ENCODE results near the gene GNAI2.

The GNAI2 gene

DNA sequence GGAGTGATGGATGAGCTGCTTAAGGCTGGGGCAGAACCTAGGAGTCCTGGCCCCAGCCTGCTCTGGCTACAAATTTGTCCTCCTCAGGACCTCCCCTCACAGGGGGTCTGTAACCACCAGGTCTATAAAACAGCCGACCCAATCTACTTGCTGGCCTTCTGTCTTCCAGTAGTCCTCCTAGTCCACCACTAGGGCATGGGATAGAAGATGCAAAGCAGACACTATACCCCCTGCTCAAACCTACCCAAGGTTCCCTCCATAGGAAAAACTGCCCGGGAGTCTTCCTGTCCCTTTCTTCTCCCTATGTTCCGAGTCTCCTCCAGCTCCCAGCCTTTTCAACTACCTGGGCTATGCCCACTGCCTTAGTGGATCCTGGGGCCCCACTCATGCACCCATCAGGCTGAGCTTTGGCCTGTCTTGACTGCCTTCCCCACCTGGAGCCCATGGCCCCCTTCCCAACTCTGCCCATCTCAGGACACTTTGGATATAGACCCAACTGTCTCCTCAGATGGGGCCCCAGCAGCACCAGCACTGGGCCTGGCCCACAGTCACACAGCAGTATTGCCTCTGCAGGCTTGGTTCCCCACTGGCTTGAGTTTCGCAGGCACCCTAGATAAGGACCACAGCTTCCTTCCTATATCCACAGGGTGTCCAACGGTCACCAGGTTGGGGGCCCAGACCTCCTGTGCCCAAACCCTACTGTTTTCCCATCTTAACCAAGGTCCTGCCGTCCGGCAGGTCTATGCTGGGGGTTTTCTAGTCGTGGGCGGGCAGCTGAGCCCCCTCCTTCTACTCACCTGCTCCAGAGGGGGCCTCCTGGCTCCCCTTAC, 62.1 kb downstream of the GNAI2 start:
- no peak for DNase-seq (ENCODE audit: low read depth in 2 of 2)

DNA sequence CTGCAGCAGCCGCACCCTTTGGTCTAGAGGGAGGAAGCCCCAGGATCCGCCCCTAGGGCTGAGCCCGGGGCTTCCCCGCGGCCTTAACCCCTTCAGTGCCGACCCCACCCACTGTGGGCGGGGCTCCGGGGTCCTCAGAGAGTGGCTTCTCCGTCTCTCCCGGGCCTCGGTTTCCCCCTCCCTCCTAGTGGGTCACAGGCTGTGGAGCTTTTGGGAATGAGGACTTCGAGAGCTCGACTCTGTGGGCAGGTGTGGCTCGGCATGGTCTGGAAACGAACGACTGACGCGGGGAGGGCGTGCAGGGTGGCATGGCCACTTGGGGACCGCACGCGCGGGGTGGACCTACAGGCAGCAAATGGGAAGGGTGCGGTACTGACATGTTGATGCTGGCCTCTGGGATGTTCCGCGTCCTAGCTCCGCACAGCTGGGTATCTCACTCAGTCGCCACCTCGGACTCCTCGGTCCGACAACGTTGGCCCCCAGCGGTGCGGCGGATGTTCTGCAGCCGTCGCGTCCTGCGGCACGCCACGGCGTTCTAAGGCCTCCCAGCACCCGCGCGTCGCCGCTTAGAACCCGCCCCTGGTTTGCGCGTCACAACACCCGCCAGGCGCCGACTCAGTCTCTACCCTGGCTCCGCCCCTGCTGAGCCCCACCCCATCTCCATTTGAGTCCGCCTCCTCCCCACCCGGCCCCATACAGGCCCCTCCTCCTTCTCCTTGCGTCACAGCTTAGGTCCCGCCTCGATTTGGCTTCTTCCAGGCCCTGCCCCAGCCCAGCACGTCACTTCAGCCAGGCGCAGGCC, 63.0 kb downstream of the GNAI2 start, which contains the start of the genes HYAL3 and NAA80:
Gene HYAL3 (minus strand): TSS at position 570 of the 802 bp plus-strand sequence. CDS start 3,803 bp downstream, outside the sequence.
Gene NAA80 (minus strand): TSS at position 570 of the 802 bp plus-strand sequence. CDS start 1,942 bp downstream, outside the sequence.
- peak; percentile 98 to 99 for DNase-seq (ENCODE audit: low read depth in 2 of 2)

- no peak for DNase-seq (ENCODE audit: low read depth in 2 of 2)
Observed at GRCh38 chr3:50299638-50299928, 63.6 kb downstream of the GNAI2 start.

- DNase-seq (ENCODE audit: low read depth in 2 of 2), result no peak
Observed at GRCh38 chr3:50299929-50300680, 64.1 kb downstream of the GNAI2 start.

DNA sequence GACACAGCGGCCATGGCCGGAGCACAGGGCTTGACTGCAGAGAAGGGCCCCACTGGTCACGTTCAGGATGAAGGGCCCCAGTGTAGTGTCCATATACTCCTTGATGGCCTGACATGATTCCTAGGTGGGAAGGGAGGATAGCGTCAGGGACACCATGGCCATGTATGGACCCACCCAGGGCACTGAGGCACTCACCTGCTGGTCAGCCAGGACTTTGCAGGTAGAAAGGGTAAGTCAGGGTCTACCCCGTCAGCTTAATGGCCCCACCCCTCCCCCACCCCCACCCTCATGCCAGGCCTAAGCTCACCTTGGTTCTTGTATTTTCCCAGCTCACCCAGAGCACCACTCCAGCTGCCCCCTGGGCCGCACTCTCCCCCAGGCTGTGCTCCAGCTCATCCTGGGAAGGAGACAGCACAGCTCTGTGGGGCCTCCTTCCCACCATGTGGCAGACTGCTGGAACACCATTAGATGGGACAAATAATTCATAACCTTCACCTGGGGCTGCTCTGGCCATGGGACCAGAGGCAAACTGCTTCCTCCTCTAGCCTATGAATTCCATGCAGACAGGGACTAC, 64.8 kb downstream of the GNAI2 start:
- no peak for DNase-seq (ENCODE audit: low read depth in 2 of 2)

- DNase-seq (ENCODE audit: low read depth in 2 of 2), result no peak
Observed at GRCh38 chr3:50302095-50303012, 66.3 kb downstream of the GNAI2 start.

DNA sequence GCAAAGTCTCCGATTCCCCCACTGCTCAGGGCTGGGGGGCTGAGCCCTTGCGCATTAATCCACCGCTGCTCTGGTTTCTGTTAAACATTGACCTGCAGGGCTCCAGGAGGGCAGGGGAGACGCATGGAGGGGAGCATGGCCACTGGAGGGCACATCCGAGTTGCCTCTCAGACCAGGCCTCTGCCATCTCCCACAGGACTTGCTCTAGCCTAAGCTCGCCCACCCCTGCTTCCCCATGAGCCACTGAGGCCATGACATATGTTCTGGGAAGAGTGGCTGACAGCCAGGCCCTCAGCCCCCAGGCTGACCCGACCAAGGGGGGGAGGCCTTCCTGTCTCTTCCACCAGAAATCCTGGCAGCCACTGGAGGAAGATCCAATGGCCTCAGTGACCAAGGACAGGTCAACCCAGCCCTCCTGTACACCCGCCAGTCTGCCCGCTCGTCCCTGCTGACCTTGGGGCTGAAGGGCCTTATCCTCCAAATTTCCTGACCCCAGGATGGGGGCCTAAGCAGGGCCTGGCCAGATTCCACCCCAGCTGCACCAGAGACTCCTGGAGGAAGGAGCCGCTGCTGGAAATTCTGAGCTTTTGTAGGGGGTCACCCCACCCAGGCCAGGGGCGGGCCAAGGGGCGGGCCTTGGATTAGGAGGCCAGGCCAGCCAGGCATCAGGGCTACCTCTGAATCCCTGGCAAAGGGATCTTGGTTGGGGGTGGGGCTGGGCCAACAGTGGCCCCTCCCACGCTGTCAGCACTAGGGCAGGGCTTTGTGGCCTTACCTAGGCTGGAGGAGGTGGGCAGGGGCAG, 67.2 kb downstream of the GNAI2 start, which contains the start of gene HYAL1:
Gene HYAL1 (minus strand): TSS at position 562 of the 803 bp plus-strand sequence. CDS start 618 bp downstream, outside the sequence.
- no peak for DNase-seq (ENCODE audit: low read depth in 2 of 2)

- no peak for DNase-seq (ENCODE audit: low read depth in 2 of 2)
Observed at GRCh38 chr3:50304601-50305000, 68.6 kb downstream of the GNAI2 start.

Data from stimulated activated CD8-positive, alpha-beta memory T cell treated with anti-CD3 and anti-CD28 coated beads, Interleukin-15, amount 100 ng/mL, for 48 hours (primary cell).